ENCODE results near the gene KIAA1217. TPM values are rescaled to one million over a fixed set of nuclear protein-coding genes. Genes with fewer than 3 reads are reported as not detected.

KIAA1217 gene
- total RNA-seq, 4 donors from 2014 or later = 34.8 to 66.8 (median 52.9) TPM

GRCh38 chr10:24193330-24193729 lies 15.6 kb upstream of the KIAA1217 start:
- H3K4me3 ChIP-seq (ENCODE audit: low read depth, poor library complexity, severe bottlenecking) = no peak overlapping the region
- no peak for TF ChIP-seq CTCF (IDR thresholded peaks at IDR 0.05)
- no peak for TF ChIP-seq POLR2A (IDR thresholded peaks at IDR 0.05)
- 86 to 90% methylated on average over 5 of the region's 5 CpGs for WGBS, 2 donors
- intact Hi-C loops (cut with DNase I; ENCODE audit: low total_unique reads) = no loop called here
- DNase-seq (ENCODE audit: low spot score in 2 of 2) = no peak

GRCh38 chr10:24197263-24197662 lies 11.7 kb upstream of the KIAA1217 start:
- intact Hi-C loops (cut with DNase I; ENCODE audit: low total_unique reads) = no loop called here
- no peak for DNase-seq (ENCODE audit: low spot score in 2 of 2)
- TF ChIP-seq POLR2A (IDR thresholded peaks at IDR 0.05) (no peak), CTCF (IDR thresholded peaks at IDR 0.05) (no peak)
- H3K4me3 ChIP-seq (ENCODE audit: low read depth, poor library complexity, severe bottlenecking) = no peak overlapping the region
- WGBS, 2 donors = 67 to 77% methylated on average over 2 of the region's 2 CpGs

GRCh38 chr10:24201503-24202180 lies 7.3 kb upstream of the KIAA1217 start:
- 77 to 79% methylated on average over 14 of the region's 14 CpGs for WGBS, 2 donors
- H3K4me3 ChIP-seq (ENCODE audit: low read depth, poor library complexity, severe bottlenecking) = no peak overlapping the region
- DNase-seq (ENCODE audit: low spot score in 2 of 2) = no peak
- TF ChIP-seq CTCF (IDR thresholded peaks at IDR 0.05) = no peak
- no peak for TF ChIP-seq POLR2A (IDR thresholded peaks at IDR 0.05)
- intact Hi-C loops (cut with DNase I; ENCODE audit: low total_unique reads) = loop anchor here (10.0 kb wide), 1 partner anchor 207 kb away; no protein-coding TSS in a partner anchor

- no peak overlapping the region for H3K4me3 ChIP-seq (ENCODE audit: low read depth, poor library complexity, severe bottlenecking)
- intact Hi-C loops (cut with DNase I; ENCODE audit: low total_unique reads) = loop anchor here (10.0 kb wide), 1 partner anchor 207 kb away; no protein-coding TSS in a partner anchor
- WGBS, 2 donors = 83 to 90% methylated on average over 6 of the region's 6 CpGs
- TF ChIP-seq POLR2A (IDR thresholded peaks at IDR 0.05) (no peak), CTCF (IDR thresholded peaks at IDR 0.05) (no peak)
- no peak for DNase-seq (ENCODE audit: low spot score in 2 of 2)
Measured at GRCh38 chr10:24202181-24202570, 6.8 kb upstream of the KIAA1217 start.

- TF ChIP-seq CTCF (IDR thresholded peaks at IDR 0.05) = no peak
- TF ChIP-seq POLR2A (IDR thresholded peaks at IDR 0.05) = no peak
- WGBS, 2 donors = 76 to 77% methylated on average over 6 of the region's 6 CpGs
- DNase-seq (ENCODE audit: low spot score in 2 of 2) = no peak
- intact Hi-C loops (cut with DNase I; ENCODE audit: low total_unique reads) = loop anchor here (10.0 kb wide), 1 partner anchor 211 kb away; no protein-coding TSS in a partner anchor
- H3K4me3 ChIP-seq (ENCODE audit: low read depth, poor library complexity, severe bottlenecking) = no peak overlapping the region
Measured at GRCh38 chr10:24205821-24206220, 3.1 kb upstream of the KIAA1217 start.

Data from lower leg skin (tissue), 4 donors.